GM06990 (cell line): Measurements from ENCODE around the gene TMEM217.
"Not testable (repeated sequence)": the region's sequence is repeated elsewhere in the genome, so short reads cannot be mapped to it uniquely, and the experiment has no call there.

Experiments used
- DNase-seq: peaks from one replicate; pipeline ENCODE4 v3.0.0-alpha.2; 2011; ENCODE audit not compliant: insufficient read length; ENCODE audit errors: extremely low read depth
- H3K27me3 ChIP-seq: replicated peaks from 2 replicates; pipeline ENCODE4 v1.6.0; 2011; ENCODE audit warnings: low read length; ENCODE audit not compliant: control insufficient read depth, insufficient read depth
- H3K36me3 ChIP-seq: 2 replicates; pipeline ENCODE4 v1.5.1; 2011; ENCODE audit warnings: low read length; ENCODE audit not compliant: control insufficient read depth, insufficient read depth
- H3K4me3 ChIP-seq: replicated peaks from 2 replicates; pipeline ENCODE4 v1.5.1; 2011; ENCODE audit warnings: low read depth, mild to moderate bottlenecking, control low read depth, low read length
- CTCF ChIP-seq: IDR thresholded peaks from 2 replicates; pipeline ENCODE4 v1.5.1; 2011; ENCODE audit warnings: low read length, control low read depth, mild to moderate bottlenecking, inconsistent platforms; ENCODE audit not compliant: insufficient read depth, poor library complexity, severe bottlenecking

TMEM217 gene

GRCh38 chr6:37202788-37203491, 55.0 kb downstream of the TMEM217 start:
- no peak for TF ChIP-seq CTCF
- Histone ChIP-seq H3K36me3 (no peaks in the 10 kb centered on the region), H3K4me3 (no peak overlapping the region), H3K27me3 (no peaks in the 10 kb centered on the region)
- no peak for DNase-seq

- no peak for DNase-seq
- Histone ChIP-seq H3K4me3 (no peak overlapping the region), H3K27me3 (no peaks in the 10 kb centered on the region), H3K36me3 (no peaks in the 10 kb centered on the region)
- no peak for TF ChIP-seq CTCF
Measured at GRCh38 chr6:37201726-37202125, 56.2 kb downstream of the TMEM217 start.

GRCh38 chr6:37200085-37200484, 57.9 kb downstream of the TMEM217 start:
- no peak for DNase-seq
- no peaks in the 10 kb centered on the region for H3K27me3 ChIP-seq
- H3K4me3 ChIP-seq = no peak overlapping the region
- H3K36me3 ChIP-seq = no peaks in the 10 kb centered on the region
- no peak for TF ChIP-seq CTCF

GRCh38 chr6:37196451-37196850, 61.5 kb downstream of the TMEM217 start:
- H3K4me3 ChIP-seq, H3K36me3 ChIP-seq, DNase-seq, H3K27me3 ChIP-seq: not testable (repeated sequence)

- not testable (repeated sequence) for H3K27me3 ChIP-seq, DNase-seq, H3K36me3 ChIP-seq, H3K4me3 ChIP-seq
Measured at GRCh38 chr6:37194886-37195285, 63.1 kb downstream of the TMEM217 start.

GRCh38 chr6:37192666-37193065, 65.3 kb downstream of the TMEM217 start:
- TF ChIP-seq CTCF = no peak
- no peak for DNase-seq
- no peaks in the 10 kb centered on the region for H3K27me3 ChIP-seq
- H3K4me3 ChIP-seq = no peak overlapping the region
- H3K36me3 ChIP-seq = no peaks in the 10 kb centered on the region

GRCh38 chr6:37190159-37190535, 67.8 kb downstream of the TMEM217 start:
- no peaks in the 10 kb centered on the region for H3K27me3 ChIP-seq
- no peak overlapping the region for H3K4me3 ChIP-seq
- no peak for DNase-seq
- no peak for TF ChIP-seq CTCF
- no peaks in the 10 kb centered on the region for H3K36me3 ChIP-seq
